ENCODE results near the gene ROMO1.

DNA sequence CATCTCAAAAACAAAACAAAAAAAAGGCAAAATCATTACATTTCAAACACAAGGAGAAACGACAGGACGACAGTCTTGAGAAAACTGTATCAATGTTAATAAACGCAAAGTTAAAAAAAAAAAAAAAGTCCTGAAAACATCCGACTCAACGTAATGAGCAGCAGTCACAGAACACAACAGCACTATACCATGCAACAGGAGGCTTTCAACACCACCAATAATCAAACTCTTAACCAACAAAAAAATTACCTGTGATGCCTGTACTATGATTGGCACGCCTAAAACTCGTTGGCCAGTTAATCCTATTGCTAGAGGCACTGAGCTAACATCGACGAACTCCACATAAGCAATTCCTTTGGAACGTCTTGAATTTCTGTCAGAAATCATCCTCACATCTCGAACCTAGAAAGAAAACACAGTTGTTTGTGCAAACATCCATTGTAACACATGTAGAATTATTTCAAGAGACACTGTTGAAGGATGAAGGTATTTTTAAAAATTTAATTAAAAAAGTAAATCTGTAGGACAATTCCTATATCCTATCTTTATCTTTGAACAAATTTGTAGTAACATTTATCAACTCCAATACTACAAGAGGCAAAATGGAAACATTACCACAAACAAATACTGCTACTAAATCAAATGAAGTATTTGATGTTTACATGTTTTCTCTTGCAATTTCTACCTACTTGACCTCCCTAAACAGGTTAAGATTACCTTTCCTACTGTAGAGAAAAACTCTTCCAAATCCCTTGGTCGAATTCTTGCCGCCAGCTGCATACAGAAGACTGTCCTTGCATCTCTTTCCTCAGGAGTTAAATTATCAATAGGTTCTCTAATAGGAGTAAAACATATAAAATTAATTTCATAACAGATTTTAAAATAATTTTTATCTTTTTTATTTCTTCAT, 25.4 kb downstream of the ROMO1 start:
- TF ChIP-seq, protein P1, sequence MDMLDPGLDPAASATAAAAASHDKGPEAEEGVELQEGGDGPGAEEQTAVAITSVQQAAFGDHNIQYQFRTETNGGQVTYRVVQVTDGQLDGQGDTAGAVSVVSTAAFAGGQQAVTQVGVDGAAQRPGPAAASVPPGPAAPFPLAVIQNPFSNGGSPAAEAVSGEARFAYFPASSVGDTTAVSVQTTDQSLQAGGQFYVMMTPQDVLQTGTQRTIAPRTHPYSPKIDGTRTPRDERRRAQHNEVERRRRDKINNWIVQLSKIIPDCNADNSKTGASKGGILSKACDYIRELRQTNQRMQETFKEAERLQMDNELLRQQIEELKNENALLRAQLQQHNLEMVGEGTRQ (IDR thresholded peaks at IDR 0.05), result no peak
- TF ChIP-seq, protein P2, sequence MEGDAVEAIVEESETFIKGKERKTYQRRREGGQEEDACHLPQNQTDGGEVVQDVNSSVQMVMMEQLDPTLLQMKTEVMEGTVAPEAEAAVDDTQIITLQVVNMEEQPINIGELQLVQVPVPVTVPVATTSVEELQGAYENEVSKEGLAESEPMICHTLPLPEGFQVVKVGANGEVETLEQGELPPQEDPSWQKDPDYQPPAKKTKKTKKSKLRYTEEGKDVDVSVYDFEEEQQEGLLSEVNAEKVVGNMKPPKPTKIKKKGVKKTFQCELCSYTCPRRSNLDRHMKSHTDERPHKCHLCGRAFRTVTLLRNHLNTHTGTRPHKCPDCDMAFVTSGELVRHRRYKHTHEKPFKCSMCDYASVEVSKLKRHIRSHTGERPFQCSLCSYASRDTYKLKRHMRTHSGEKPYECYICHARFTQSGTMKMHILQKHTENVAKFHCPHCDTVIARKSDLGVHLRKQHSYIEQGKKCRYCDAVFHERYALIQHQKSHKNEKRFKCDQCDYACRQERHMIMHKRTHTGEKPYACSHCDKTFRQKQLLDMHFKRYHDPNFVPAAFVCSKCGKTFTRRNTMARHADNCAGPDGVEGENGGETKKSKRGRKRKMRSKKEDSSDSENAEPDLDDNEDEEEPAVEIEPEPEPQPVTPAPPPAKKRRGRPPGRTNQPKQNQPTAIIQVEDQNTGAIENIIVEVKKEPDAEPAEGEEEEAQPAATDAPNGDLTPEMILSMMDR (IDR thresholded peaks at IDR 0.05), result no peak
- TF ChIP-seq HES2 (IDR thresholded peaks at IDR 0.05), result no peak

Data from A549 (cell line).